Measurements from ENCODE around the gene ADK. TPM values are rescaled to one million over a fixed set of nuclear protein-coding genes. Genes with fewer than 3 reads are reported as not detected.
A peak's percentile ranks its signal among the peaks of the same experiment; 100 is the strongest.

Gene ADK
- total and polyA plus RNA-seq, 2 experiments from 2014 or later = 46.7 to 53.7 TPM

- Histone ChIP-seq H4K20me1 (ENCODE audit: insufficient read depth, poor library complexity, severe bottlenecking) (no peaks in the 10 kb centered on the region), H3K4me1 (ENCODE audit: insufficient read depth) (peaks cover 4% of the 10 kb centered on the region), H3K9me3 (ENCODE audit: low read depth) (no peaks in the 10 kb centered on the region), H3K9me2 (replicated peaks; ENCODE audit: insufficient read depth) (no peaks in the 10 kb centered on the region), H3K27me3 (no peaks in the 10 kb centered on the region), H3K27ac (no peak overlapping the region), H3K36me3 (replicated peaks; ENCODE audit: insufficient read depth, low read depth) (no peaks in the 10 kb centered on the region), H3K79me2 (peaks cover 78% of the 10 kb centered on the region), H2AFZ (no peak overlapping the region), H3K4me2 (peak overlapping the region; percentile 79), H3K4me3 (no peak overlapping the region)
- TF ChIP-seq EZH2phosphoT487 (IDR thresholded peaks at IDR 0.05; ENCODE audit: low read depth, severe bottlenecking, unreplicated experiment) (no peak), EZH2 (IDR thresholded peaks at IDR 0.05; ENCODE audit: borderline replicate concordance) (no peak), CTCF (IDR thresholded peaks at IDR 0.05; ENCODE audit: poor library complexity) (peak; percentile 19)
- WGBS (ENCODE audit: low lambda C conversion rate, missing lambda C conversion rate) = 59% methylated on average over 4 of the region's 4 CpGs
- DNase-seq (ENCODE audit: low spot score) = no peak
Observed at GRCh38 chr10:74153123-74153522, 2.1 kb downstream of the ADK start.

GRCh38 chr10:74153676-74154075 lies 2.7 kb downstream of the ADK start:
- Histone ChIP-seq H3K9me2 (replicated peaks; ENCODE audit: insufficient read depth) (no peaks in the 10 kb centered on the region), H3K36me3 (replicated peaks; ENCODE audit: insufficient read depth, low read depth) (no peaks in the 10 kb centered on the region), H4K20me1 (ENCODE audit: insufficient read depth, poor library complexity, severe bottlenecking) (no peaks in the 10 kb centered on the region), H3K4me1 (ENCODE audit: insufficient read depth) (peaks cover 4% of the 10 kb centered on the region), H3K4me3 (no peak overlapping the region), H3K27me3 (no peaks in the 10 kb centered on the region), H2AFZ (no peak overlapping the region), H3K4me2 (no peak overlapping the region), H3K79me2 (peaks cover 76% of the 10 kb centered on the region), H3K27ac (no peak overlapping the region), H3K9me3 (ENCODE audit: low read depth) (no peaks in the 10 kb centered on the region)
- TF ChIP-seq EZH2phosphoT487 (IDR thresholded peaks at IDR 0.05; ENCODE audit: low read depth, severe bottlenecking, unreplicated experiment) (no peak), EZH2 (IDR thresholded peaks at IDR 0.05; ENCODE audit: borderline replicate concordance) (no peak), CTCF (IDR thresholded peaks at IDR 0.05; ENCODE audit: poor library complexity) (no peak)
- 89% methylated on average over 4 of the region's 4 CpGs for WGBS (ENCODE audit: low lambda C conversion rate, missing lambda C conversion rate)
- no peak for DNase-seq (ENCODE audit: low spot score)

GRCh38 chr10:74156919-74157289 lies 5.9 kb downstream of the ADK start:
- Histone ChIP-seq H3K4me1 (ENCODE audit: insufficient read depth) (no peaks in the 10 kb centered on the region), H3K9me2 (replicated peaks; ENCODE audit: insufficient read depth) (no peaks in the 10 kb centered on the region), H3K27ac (no peak overlapping the region), H4K20me1 (ENCODE audit: insufficient read depth, poor library complexity, severe bottlenecking) (no peaks in the 10 kb centered on the region), H3K4me3 (no peak overlapping the region), H3K4me2 (no peak overlapping the region), H3K9me3 (ENCODE audit: low read depth) (no peaks in the 10 kb centered on the region), H3K79me2 (peaks cover 81% of the 10 kb centered on the region), H2AFZ (no peak overlapping the region), H3K27me3 (no peaks in the 10 kb centered on the region), H3K36me3 (replicated peaks; ENCODE audit: insufficient read depth, low read depth) (no peaks in the 10 kb centered on the region)
- no peak for DNase-seq (ENCODE audit: low spot score)
- TF ChIP-seq CTCF (IDR thresholded peaks at IDR 0.05; ENCODE audit: poor library complexity) = no peak
- no peak for TF ChIP-seq EZH2 (IDR thresholded peaks at IDR 0.05; ENCODE audit: borderline replicate concordance)
- no peak for TF ChIP-seq EZH2phosphoT487 (IDR thresholded peaks at IDR 0.05; ENCODE audit: low read depth, severe bottlenecking, unreplicated experiment)
- 71% methylated on average over 2 of the region's 2 CpGs for WGBS (ENCODE audit: low lambda C conversion rate, missing lambda C conversion rate)

- no peak overlapping the region for H3K4me2 ChIP-seq
- no peaks in the 10 kb centered on the region for H3K4me1 ChIP-seq (ENCODE audit: insufficient read depth)
- DNase-seq (ENCODE audit: low spot score) = no peak
- peaks cover 52% of the 10 kb centered on the region for H3K79me2 ChIP-seq
- TF ChIP-seq EZH2phosphoT487 (IDR thresholded peaks at IDR 0.05; ENCODE audit: low read depth, severe bottlenecking, unreplicated experiment) (no peak), EZH2 (IDR thresholded peaks at IDR 0.05; ENCODE audit: borderline replicate concordance) (no peak), CTCF (IDR thresholded peaks at IDR 0.05; ENCODE audit: poor library complexity) (no peak)
- no peaks in the 10 kb centered on the region for H3K36me3 ChIP-seq (replicated peaks; ENCODE audit: insufficient read depth, low read depth)
- H3K27ac ChIP-seq = no peak overlapping the region
- 93% methylated on average over 3 of the region's 3 CpGs for WGBS (ENCODE audit: low lambda C conversion rate, missing lambda C conversion rate)
- H3K4me3 ChIP-seq = no peak overlapping the region
- no peaks in the 10 kb centered on the region for H4K20me1 ChIP-seq (ENCODE audit: insufficient read depth, poor library complexity, severe bottlenecking)
- no peak overlapping the region for H2AFZ ChIP-seq
- H3K27me3 ChIP-seq = no peaks in the 10 kb centered on the region
- H3K9me3 ChIP-seq (ENCODE audit: low read depth) = no peaks in the 10 kb centered on the region
- no peaks in the 10 kb centered on the region for H3K9me2 ChIP-seq (replicated peaks; ENCODE audit: insufficient read depth)
Observed at GRCh38 chr10:74160013-74160412, 9.0 kb downstream of the ADK start.
